ENCODE measurements around the gene GNB2.

The GNB2 gene

DNA sequence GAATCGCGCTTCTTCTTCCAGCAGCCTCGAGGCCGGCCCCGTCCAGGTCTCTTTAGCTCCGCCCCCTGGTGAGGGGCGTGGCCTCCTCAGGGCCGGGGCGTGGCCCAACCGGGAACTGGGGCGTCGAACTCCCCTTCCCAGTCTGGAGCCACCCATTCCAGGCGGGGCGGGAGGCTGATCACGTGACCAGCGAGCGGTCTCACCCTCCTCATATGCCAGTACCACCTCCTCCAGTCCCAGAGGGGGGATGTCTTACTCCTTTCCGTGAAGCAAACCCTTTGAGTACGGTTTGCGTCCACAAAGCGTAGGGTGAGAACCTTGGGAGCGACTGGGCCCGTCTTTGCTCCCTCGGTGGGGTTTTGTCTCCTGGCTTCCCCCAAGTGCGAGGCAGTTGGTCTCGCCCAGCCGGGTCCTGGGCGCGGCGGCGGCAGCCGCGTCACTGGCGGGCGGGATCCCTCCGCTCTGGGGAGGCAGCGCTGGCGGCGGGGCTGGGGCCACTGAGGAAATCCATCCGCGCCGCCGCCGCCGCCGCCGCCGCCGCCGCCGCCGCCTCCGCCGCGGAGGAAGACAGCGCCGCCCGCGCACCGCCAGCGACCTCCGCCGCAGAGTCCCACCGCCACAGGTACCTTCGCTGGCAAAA lies at the start of gene GNB2:
GNB2 (plus strand) TSS at position 439 of the 640 bp plus-strand sequence. CDS start 2,526 bp downstream, outside the sequence.
- peak; percentile 98 to 99 (median 99) for DNase-seq (ENCODE audit: low read depth in 3 of 3)

DNA sequence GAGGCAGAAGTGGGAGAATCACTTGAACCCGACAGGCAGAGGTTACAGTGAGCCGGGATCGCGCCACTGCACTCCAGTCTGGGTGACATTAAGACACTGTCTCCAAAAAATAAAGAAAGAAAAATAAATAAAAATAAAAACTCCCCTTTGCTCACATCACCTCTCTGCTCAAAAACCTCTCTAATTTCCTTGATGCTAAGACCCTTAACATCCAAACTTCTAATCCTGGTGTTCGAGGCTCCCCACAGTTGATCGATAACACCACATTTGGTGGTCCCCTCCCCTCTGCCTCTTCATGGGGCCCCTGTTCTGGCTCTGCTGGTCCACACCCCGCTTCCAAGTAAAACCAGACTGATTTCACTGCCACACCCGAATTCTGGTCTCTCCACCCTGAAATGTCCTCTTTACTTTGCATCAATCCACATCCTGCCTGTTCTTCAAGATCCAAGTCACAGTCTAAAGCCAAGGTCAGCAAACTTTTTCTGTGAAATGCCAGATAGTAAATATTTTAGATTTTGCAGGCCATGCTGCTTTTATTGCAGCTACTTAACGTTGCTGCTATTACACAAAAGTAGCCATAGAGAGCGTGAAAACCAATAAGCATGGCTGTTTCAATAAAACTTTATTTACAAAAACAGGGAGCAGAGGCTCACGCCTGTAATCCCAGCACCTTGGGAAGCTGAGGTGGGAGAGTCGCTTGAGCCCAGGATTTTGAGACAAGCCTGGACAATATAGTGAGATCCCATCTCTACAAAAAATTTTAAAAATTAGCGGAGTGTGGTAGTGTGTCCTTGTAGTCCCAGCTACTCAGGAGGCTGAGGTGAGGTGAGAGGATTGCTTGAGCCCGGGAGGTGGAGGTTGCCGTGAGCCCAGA lies 49.4 kb upstream of the GNB2 start:
- DNase-seq (ENCODE audit: low read depth in 3 of 3) = no peak

DNA sequence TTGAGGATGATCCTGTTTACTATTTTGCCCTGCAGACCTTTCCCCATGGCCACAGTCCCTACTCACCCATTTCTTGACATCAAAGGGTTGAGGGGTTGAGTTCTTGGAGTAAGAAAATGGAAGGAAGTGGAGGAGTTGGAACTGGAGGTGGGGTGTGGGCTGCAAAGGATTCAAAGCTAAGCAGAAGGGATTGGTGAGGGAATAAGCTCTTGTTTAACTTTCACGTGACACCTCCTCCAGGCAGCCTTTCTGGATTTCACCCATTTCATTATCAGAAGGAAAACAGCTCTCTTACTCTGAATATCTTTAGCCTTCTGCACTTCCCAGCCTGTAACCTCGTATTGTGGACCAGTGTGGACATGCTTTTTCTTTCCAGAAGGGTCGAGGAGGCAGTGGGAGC lies 47.5 kb upstream of the GNB2 start:
- no peak for DNase-seq (ENCODE audit: low read depth in 3 of 3)

DNA sequence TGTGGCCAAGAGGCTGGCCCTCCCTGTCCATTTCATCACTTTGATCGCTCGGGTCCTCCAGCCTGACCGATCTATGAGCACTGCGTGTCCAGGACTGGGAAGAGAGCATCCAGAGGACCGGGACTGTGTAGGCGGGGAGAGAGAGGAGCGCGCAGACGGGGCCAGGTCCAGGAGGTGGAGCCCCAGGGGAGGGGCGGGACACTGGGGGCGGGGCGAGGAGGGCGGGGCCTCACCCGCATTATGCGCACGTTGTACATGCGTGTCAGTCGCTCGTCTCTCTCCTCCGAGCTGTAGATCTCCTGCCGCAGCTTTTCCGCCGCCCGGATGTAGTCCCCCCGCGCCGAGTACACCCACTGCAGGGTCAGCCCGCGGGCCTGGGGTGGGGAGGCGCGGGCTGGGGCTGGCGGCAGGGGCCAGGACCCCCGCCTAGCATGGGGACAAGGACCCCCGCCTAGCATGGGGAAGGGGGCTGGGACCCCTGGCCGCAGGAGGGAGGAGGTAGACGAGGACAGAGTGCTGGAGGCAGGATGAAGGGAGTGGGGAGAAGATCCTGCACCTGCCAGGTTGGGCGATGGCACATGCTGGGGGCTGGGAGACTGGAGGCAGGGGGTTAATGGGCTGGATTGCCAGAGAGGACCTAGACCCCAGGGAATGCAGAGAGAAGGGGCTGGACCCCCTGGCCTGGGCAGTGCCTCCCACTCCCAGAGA lies 46.9 kb upstream of the GNB2 start:
- DNase-seq (ENCODE audit: low read depth in 3 of 3) = peak; percentile 77 to 90 (median 78)

DNA sequence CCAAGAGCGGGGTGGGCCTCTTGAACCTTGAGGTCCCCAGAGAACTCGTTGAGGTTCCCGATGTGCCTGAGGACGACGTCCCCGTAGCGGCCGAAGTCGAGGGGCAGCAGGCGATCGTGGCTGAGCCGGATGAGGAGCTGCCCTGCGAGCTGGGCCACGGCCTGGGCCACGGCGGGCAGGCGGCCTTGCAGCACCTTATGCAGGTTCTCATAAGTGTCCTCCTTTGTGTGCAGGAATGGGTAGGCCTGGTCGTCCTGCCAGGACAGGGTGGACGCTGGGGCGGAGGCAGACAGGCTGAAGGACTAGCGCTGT lies 46.3 kb upstream of the GNB2 start:
- DNase-seq (ENCODE audit: low read depth in 3 of 3) = no peak

DNA sequence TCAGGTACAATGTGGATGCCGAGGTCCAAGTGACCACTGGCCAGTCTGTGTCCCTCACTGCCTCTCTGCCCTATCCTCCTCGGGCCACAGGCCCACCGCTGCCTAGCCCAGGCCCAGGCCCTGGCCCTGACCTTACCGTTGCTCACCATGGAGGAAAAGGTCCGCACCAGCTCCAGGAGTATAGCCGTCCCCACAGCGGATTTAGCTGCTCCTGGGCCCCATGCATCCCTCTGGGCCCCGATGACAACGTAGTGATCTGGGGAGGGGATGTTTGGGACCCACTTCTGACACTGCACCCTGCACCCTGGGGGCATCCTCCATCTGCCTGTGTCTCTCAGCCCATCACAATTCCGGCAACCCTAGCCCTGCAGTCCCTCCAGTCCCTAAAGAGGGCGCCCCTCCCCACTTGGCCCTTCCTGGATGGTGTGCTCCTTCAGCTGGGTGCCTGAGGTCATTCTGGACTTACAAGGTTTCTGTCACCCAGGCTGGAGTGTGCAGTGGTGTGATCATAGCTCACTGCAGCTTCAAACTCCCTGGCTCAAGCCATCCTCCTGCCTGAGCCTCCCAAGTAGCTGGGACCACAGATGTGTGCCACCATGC lies 44.3 kb upstream of the GNB2 start:
- DNase-seq (ENCODE audit: low read depth in 3 of 3) = no peak

DNA sequence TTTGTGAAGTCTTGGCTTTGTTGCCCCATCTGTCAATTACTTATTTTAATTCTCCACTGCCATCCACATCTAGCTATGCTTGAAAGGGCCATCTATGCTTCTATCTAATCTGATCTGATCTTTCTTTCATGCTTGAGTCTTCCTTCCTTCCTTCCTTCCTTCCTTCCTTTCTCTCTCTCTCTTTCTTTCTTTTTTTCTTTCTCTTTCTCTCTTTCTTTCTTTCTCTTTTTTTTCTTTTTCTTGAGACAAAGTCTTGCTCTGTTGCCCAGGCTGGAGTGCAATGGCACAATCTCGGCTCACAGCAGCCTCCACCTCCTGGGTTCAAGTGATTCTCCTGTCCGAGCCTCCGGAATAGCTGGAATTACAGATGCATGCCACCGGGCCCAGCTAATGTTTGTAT lies 43.5 kb upstream of the GNB2 start:
- DNase-seq (ENCODE audit: low read depth in 3 of 3) = no peak

DNA sequence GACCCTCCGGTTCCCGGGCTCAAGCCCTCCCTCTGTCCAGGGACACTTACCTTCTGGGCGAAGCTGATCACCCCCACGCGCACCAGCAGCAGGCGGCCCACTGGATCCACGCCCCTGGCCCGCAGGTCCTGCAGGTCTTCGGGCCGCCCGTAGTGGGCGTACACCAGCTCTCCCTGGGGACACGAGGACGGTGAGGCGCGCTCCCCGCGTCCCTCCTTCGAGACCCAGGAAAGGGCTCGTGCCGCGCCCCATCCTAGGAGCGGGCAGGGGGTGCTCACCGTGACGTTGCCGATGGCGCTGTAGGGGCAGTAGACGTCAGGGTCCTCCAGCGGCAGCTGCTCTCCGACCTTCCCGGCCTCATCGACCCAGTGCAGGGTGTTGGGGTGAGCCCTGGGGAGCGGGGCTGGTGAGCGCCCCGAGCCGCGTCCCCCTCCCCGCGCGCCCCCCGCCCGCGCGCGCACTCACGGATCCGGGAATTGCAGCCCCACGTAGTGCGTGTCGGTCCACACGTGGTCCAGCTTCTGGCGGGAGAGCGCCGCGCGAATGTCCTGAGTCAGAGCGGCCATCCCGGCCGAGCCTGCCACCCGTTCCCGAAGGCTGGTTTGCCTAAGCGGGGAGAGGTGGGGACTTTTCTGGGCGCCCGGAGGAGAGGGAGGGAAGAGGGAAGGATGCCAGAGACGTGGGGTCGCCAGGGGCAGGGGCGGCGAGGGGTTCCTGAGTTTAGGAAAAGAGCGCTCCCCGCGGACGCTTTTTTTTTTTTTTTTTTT lies 40.4 kb upstream of the GNB2 start:
- peak; percentile 28 to 67 (median 47) for DNase-seq (ENCODE audit: low read depth in 3 of 3)

DNA sequence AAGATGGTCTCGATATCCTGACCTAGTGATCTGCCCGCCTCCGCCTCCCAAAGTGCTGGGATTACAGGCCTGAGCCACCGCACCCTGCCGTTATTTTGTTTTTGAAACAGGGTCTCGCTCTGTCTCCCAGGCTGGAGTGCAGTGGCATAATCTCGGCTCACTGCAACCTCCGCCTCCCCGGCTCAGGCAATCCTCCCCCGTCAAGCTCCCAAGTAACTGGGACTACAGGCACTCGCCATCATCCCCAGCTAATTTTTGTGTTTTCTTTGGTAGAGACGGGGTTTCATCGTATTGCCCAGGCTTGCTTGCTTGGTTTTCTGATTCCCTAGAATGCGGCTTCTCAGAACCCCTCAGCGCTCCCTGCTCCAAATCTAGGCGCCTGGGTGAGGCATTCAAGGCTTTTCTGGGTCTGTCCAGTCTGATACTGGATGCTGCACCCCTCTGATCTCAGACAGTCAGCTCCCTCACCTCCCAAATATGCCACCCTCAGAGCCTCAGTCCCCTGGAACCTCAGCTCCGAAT lies 33.5 kb upstream of the GNB2 start:
- DNase-seq (ENCODE audit: low read depth in 3 of 3) = no peak

DNA sequence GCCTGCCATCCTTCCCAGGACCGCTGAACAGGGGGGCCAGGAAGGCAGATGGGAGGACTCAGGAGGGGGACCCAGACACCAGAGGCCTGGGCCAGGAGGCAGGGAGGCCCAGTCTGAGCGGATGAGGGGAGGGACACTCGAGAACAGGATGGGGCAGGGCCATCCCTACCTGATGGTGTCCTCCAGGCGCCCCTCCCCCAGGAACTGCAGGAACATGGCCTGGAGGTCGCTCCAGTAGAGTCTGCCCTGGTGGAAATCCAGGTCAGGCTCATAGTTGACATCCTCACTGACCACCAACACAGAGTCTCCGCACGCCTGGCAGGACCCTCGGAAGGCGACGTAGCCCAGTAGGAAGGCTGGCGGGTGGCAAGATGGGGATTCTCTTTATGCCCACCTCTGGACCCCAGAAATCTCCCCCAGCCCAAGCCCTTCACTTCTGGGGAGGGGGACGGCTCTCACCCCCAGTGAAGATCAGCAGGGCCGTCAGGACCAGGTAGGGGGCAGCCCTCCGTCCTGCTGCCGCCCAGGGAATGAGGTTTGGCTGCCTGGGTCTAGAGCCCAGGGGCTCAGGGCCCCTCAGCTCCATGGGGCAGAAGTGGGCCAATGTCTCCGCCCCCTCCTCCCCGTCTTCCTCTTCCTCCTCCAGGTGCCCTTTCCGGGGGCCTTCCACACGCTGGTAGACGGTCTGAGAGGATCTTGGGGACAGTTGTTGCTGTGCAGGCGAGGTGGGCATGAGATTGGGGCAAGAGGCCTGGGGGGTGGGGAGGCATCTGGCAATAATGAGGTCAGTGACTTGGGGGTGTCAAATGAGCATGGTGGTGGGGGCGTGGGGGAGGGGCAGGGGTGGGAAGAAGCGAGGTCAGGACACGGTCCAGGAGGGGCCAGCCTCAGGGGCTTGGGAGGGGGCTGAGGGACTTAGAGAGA lies 32.8 kb upstream of the GNB2 start:
- no peak for DNase-seq (ENCODE audit: low read depth in 3 of 3)

DNA sequence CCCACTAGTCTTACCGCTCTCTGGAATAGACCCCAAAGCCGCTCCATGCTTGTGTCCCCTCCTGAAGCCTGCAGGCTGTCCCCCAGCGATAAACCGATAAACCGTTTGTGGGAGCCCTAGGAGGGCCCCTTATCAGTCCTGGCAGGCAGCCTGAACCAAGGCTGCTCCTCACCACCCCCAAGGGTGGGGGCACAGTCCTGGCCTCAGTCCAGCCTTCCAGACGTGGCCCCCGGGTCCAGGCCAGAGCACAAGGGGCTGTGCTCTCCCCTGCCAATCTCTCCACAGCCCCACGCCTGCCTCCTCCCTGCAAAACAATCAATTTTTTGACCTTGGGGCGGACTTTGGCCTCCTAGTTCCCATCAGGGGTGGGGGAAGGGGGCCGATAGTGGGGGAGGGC lies 32.1 kb upstream of the GNB2 start, which contains the start of gene TFR2:
TFR2 (minus strand) TSS at position 90 of the 397 bp plus-strand sequence; CDS start at position 47, 43 bp downstream.
- DNase-seq (ENCODE audit: low read depth in 3 of 3) = no peak

DNA sequence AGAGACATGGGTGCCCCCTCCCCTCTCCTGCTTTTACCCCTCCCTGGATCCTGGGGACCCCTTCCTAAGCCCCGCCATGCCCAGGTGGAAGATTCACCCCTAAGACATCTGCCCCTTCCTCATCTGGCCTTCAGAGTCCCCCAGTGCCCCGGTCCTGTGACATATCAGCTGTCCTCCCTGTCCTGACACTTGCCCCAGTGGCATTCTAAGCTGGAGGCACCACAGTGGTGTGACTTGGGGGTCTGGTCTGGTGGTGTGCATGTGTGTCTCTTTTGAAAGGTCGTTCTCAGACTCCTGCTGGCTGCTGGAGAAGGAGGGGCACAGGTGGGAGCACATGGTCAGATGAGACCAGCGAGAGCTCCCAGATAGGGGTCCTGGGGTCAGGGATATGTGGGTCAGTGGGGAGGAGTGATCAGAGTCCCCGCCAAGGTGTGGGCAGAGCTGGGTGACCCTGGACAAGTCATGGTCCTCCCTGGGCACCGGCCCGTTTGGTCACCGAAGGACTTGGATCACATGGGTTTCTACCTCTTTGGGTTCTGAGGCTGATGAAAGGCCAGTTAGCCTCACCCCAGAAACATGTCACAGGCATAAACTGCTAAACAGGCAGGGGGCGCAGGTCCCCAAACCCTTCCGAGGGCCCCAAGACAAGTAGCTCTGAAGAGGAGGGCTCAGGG lies 31.5 kb upstream of the GNB2 start:
- DNase-seq (ENCODE audit: low read depth in 3 of 3) = no peak

DNA sequence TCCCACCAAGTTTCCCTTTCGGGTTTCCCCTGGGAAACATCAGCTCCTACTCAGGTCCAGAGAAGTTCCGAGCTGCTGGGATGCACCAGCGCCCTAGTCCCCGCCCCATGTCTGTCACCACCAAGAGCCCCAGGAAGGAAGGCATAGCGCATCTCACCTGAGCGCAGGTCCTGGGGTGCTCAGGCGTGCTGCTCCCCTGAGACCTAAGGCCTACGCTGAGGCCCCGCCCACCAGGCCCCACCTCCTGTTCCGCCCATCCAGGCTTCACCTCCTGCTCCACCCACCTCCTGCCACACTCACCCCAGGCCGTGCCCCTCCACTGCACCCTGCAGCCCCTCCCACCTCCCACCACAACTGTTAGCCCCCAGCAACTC lies 31.0 kb upstream of the GNB2 start:
- peak in 1 of 3 experiments; percentile 43 for DNase-seq (ENCODE audit: low read depth in 3 of 3)

DNA sequence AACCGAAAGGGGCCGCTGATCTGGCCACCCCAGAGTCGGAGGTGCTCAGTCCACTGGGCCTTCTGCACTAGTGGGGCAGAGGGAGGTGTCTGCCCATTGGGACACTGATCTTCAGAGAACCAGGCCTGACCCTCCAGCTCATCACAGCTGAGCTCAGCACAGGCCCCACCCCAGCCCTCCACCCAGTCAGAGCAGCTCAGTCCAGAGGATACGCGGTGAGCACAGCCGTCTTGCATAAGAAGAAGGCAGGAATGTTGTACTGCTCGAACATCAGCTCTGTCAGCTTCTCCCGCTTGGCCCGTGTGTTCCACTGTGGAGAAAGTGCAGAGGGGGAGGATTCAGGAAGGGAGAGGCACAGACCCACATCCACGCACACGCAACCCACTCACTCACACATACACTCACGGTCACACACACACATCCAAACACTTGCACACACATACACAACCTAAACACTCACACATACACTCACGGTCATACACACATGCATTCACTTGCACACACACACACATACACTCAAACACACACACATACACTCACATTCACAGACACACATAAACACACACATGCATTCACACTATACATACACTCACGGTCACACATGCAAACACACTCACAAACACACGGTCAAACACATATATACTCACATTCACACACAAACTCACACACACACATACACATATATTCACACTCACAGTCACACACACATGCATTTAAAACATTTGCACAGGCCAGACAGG lies 23.5 kb upstream of the GNB2 start:
- DNase-seq (ENCODE audit: low read depth in 3 of 3) = no peak

DNA sequence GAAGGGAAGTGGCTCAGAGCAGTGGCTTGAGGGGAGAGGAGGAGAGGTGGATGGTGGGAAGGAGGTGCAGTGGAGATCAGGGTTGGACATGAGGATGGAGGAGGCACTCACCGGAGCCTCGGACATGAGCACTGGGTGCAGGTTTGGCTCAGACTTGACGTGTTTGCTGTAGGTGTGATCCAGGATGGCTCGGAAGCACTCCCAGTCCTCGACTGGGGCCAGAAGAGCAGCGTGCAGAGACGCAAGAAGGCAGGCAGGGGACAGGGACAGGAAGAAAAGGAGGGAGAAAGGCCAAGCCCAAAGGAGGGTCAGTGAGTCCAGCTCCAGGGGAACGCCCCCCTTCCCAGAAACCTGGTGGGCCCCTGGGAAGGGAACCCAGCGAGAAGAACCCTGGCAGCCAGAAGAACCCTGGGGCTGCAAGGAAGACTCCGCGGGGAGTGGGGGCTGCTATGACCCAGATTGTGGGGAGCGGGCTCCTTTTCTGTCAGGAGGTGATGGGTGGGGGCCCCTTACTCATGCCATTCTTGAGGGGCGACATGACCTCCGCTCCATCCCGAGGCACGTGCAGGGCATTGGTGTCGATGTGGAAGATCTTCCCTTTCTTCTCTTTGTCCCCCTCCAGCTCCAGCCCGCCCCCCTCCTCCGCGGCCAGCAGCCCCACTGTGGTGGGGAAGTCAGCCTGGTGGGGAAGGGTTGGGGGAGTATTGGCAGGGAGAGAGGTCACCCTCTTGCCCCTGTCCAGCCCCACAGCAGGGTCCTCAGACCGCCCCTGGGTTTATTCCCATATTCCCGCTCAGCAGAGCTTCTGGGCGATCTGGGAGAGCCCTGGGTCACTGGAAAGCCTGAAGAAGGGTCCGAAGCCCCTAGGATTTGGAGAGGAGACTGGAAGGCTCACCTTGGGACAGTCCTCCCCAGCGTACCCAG lies 18.4 kb upstream of the GNB2 start:
- DNase-seq (ENCODE audit: low read depth in 3 of 3) = no peak

DNA sequence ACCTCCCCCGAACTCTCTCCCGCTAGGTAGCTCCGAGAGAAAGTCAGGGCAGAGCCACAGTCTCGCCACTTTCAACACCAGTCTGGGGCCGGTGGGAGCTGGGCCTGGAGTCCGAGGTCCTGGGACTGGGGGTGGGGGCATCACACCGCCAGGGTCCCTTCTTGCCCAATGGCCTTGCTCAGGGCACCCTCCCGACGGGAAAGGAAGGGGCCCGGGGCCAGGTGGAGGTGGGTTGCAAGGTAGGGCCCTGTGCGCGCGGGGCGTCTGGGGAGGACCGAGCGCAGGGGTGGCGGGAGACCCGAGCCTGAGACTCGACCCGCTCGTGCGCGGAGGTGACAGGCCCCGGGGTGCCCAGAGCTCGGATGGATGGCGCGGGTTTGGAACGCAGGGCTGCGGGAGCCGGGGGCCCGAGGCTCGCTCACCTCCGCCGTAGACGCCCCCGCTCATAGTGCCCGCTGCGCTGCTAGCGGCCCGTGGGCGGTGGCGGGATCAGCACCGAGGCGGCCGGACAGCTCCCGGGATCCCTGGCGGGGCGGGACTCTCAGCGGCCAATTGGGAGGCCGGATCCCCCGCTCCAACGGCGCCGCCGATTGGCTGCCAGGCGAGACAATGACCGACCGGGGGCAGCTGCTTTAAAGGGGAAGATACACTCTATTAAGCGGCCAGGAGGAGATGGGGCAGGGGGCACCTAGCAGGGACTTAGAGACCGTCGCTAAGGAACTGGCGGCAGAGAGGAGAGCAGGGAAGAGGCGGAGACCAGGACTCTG lies 17.4 kb upstream of the GNB2 start, which contains the start of gene ACTL6B:
ACTL6B (minus strand) TSS at position 541 of the 767 bp plus-strand sequence; CDS start at position 447, 94 bp downstream.
- DNase-seq (ENCODE audit: low read depth in 3 of 3) = peak in 1 of 3 experiments; percentile 69
